IPS DF 6.9 (cell line): ENCODE measurements around the gene CHD6.

Experiments
- DNase-seq: peaks from one replicate; pipeline ENCODE4 v3.0.0-alpha.2; 2013; ENCODE audit warnings: low read depth, low spot score
- H3K27ac ChIP-seq: one replicate; pipeline ENCODE4 v1.5.1; 2013; ENCODE audit warnings: low read length, control low read depth
- H3K27me3 ChIP-seq: 2 replicates; pipeline ENCODE4 v1.6.1; 2013; ENCODE audit warnings: mild to moderate bottlenecking, low read length; ENCODE audit not compliant: control insufficient read depth, insufficient read depth
- H3K36me3 ChIP-seq: 2 replicates; pipeline ENCODE4 v1.6.1; 2013; ENCODE audit warnings: low read length; ENCODE audit not compliant: control insufficient read depth, insufficient read depth
- H3K4me1 ChIP-seq: 2 replicates; pipeline ENCODE4 v1.6.1; 2013; ENCODE audit warnings: low read length; ENCODE audit not compliant: control insufficient read depth, insufficient read depth
- H3K4me3 ChIP-seq: 2 replicates; pipeline ENCODE4 v1.5.1; 2013; ENCODE audit warnings: mild to moderate bottlenecking, low read length
- H3K9me3 ChIP-seq: 2 replicates; pipeline ENCODE4 v1.6.1; 2013; ENCODE audit warnings: low read length, inconsistent platforms; ENCODE audit not compliant: control insufficient read depth, insufficient read depth
- WGBS: extraction: QIAGEN DNeasy Blood & Tissue Kit; methylation state at CpG from one replicate; pipeline ENCODE4 v1.1.7; 2013; ENCODE audit warnings: mixed read lengths, missing lambda C conversion rate; ENCODE audit not compliant: insufficient read length, insufficient coverage; 5-methylcytosine and 5-hydroxymethylcytosine counted together

Gene CHD6

GRCh38 chr20:41467690-41468089, 150.5 kb downstream of the CHD6 start:
- Histone ChIP-seq H3K27ac (no peak overlapping the region), H3K9me3 (no peaks in the 10 kb centered on the region), H3K27me3 (no peaks in the 10 kb centered on the region), H3K4me1 (no peaks in the 10 kb centered on the region), H3K4me3 (no peak overlapping the region), H3K36me3 (peaks cover 4% of the 10 kb centered on the region; the same call in 1 of the 2 replicates)
- no peak for DNase-seq
- WGBS: no CpG with 5 or more reads among the region's 5 CpGs

- no CpG with 5 or more reads among the region's 3 CpGs for WGBS
- Histone ChIP-seq H3K4me1 (no peaks in the 10 kb centered on the region), H3K9me3 (no peaks in the 10 kb centered on the region), H3K27ac (no peak overlapping the region), H3K4me3 (no peak overlapping the region), H3K27me3 (no peaks in the 10 kb centered on the region), H3K36me3 (peaks cover 4% of the 10 kb centered on the region; the same call in 1 of the 2 replicates)
- no peak for DNase-seq
Observed at GRCh38 chr20:41467220-41467619, 151.0 kb downstream of the CHD6 start.

GRCh38 chr20:41463567-41463966, 154.6 kb downstream of the CHD6 start:
- no peaks in the 10 kb centered on the region for H3K4me1 ChIP-seq
- H3K36me3 ChIP-seq: no peaks in the 10 kb centered on the region; the same call in 1 of the 2 replicates
- no peak for DNase-seq
- H3K4me3 ChIP-seq: no peak overlapping the region
- no peaks in the 10 kb centered on the region for H3K9me3 ChIP-seq
- H3K27me3 ChIP-seq: no peaks in the 10 kb centered on the region
- WGBS: no CpG with 5 or more reads among the region's 1 CpG
- H3K27ac ChIP-seq: no peak overlapping the region

GRCh38 chr20:41462372-41463161, 155.6 kb downstream of the CHD6 start:
- H3K9me3 ChIP-seq: no peaks in the 10 kb centered on the region
- H3K27ac ChIP-seq: no peak overlapping the region
- no peaks in the 10 kb centered on the region; the same call in 1 of the 2 replicates for H3K36me3 ChIP-seq
- H3K4me3 ChIP-seq: no peak overlapping the region
- WGBS: no CpG with 5 or more reads among the region's 6 CpGs
- no peak for DNase-seq
- H3K27me3 ChIP-seq: no peaks in the 10 kb centered on the region
- no peaks in the 10 kb centered on the region for H3K4me1 ChIP-seq

GRCh38 chr20:41458761-41459160, 159.4 kb downstream of the CHD6 start:
- Histone ChIP-seq H3K9me3 (no peaks in the 10 kb centered on the region), H3K4me1 (no peaks in the 10 kb centered on the region), H3K4me3 (no peak overlapping the region), H3K27me3 (no peaks in the 10 kb centered on the region), H3K27ac (no peak overlapping the region), H3K36me3 (peaks cover 8% of the 10 kb centered on the region; the same call in 1 of the 2 replicates)
- no CpG with 5 or more reads among the region's 2 CpGs for WGBS
- no peak for DNase-seq

- Histone ChIP-seq H3K9me3 (no peaks in the 10 kb centered on the region), H3K27ac (no peak overlapping the region), H3K4me1 (no peaks in the 10 kb centered on the region), H3K4me3 (no peak overlapping the region), H3K36me3 (peaks cover 16% of the 10 kb centered on the region; the same call in 1 of the 2 replicates), H3K27me3 (no peaks in the 10 kb centered on the region)
- WGBS: no CpG with 5 or more reads among the region's 17 CpGs
- no peak for DNase-seq
Observed at GRCh38 chr20:41457173-41457857, 160.9 kb downstream of the CHD6 start.

GRCh38 chr20:41456351-41456750, 161.8 kb downstream of the CHD6 start:
- Histone ChIP-seq H3K27me3 (no peaks in the 10 kb centered on the region), H3K4me1 (no peaks in the 10 kb centered on the region), H3K27ac (no peak overlapping the region), H3K4me3 (no peak overlapping the region), H3K36me3 (peaks cover 25% of the 10 kb centered on the region; the same call in 1 of the 2 replicates), H3K9me3 (no peaks in the 10 kb centered on the region)
- no peak for DNase-seq

- Histone ChIP-seq H3K36me3 (peaks cover 27% of the 10 kb centered on the region; the same call in 1 of the 2 replicates), H3K9me3 (no peaks in the 10 kb centered on the region), H3K4me3 (no peak overlapping the region), H3K27ac (no peak overlapping the region), H3K4me1 (no peaks in the 10 kb centered on the region), H3K27me3 (no peaks in the 10 kb centered on the region)
- no peak for DNase-seq
Observed at GRCh38 chr20:41454250-41454649, 163.9 kb downstream of the CHD6 start.

GRCh38 chr20:41453010-41453950, 164.9 kb downstream of the CHD6 start:
- no peaks in the 10 kb centered on the region for H3K27me3 ChIP-seq
- no peak for DNase-seq
- H3K9me3 ChIP-seq: no peaks in the 10 kb centered on the region

GRCh38 chr20:41452226-41452625, 166.0 kb downstream of the CHD6 start:
- Histone ChIP-seq H3K27me3 (no peaks in the 10 kb centered on the region), H3K36me3 (peaks cover 35% of the 10 kb centered on the region; the same call in 1 of the 2 replicates), H3K4me1 (no peaks in the 10 kb centered on the region), H3K4me3 (no peak overlapping the region), H3K27ac (no peak overlapping the region), H3K9me3 (no peaks in the 10 kb centered on the region)
- no CpG with 5 or more reads among the region's 6 CpGs for WGBS
- no peak for DNase-seq

More at GRCh38 chr20:41453010-41453950, 164.9 kb downstream of the CHD6 start:
- peaks cover 29% of the 10 kb centered on the region; the same call in 1 of the 2 replicates for H3K36me3 ChIP-seq
- H3K4me3 ChIP-seq: no peak overlapping the region
- no peaks in the 10 kb centered on the region for H3K4me1 ChIP-seq
- WGBS: no CpG with 5 or more reads among the region's 12 CpGs
- H3K27ac ChIP-seq: no peak overlapping the region
